K562 (cell line): ENCODE data around the gene CYB5B.

Source experiments
- CTCF ChIP-seq, 3 experiments: IDR thresholded peaks in 2 of 3; conservative IDR thresholded peaks in 1 of 3; 2 replicates each; pipeline ENCODE4 v1.5.1; 2011 to 2012; ENCODE audit warnings: low read length in 3 of 3, mild to moderate bottlenecking in 3 of 3, control low read depth in 2 of 3, improper control_type of control experiment in 1 of 3, inconsistent platforms in 1 of 3, low read depth in 1 of 3, mixed read lengths in 1 of 3, moderate library complexity in 1 of 3; ENCODE audit not compliant: insufficient read depth in 2 of 3
- MYNN ChIP-seq, 2 experiments: sonication (generic); formaldehyde crosslinking in 1 of 2; IDR thresholded peaks; 2 replicates each; pipeline versions ENCODE4 v1.5.0 to v1.6.1; 2016 to 2020; ENCODE audit warnings: antibody characterized with exemption in 1 of 2, missing genetic modification reagents in 1 of 2

- TF ChIP-seq CTCF (IDR thresholded peaks at IDR 0.05 in 2 of 3, conservative IDR thresholded peaks at IDR 0.05 in 1 of 3; ENCODE audit: insufficient read depth in 2 of 3, low read depth in 1 of 3, low read length in 3 of 3) (no peak), MYNN (IDR thresholded peaks at IDR 0.05) (no peak), MYNN (CRISPR knock-in tag; IDR thresholded peaks at IDR 0.05) (no peak)
Measured at GRCh38 chr16:69440250-69440649, 15.8 kb downstream of the CYB5B start.
